NK-92 treated with Interleukin-12 subunit alpha and Interleukin-12 subunit beta, amount 100 ng/mL, for 24 hours (cell line): ENCODE results near the gene WWTR1.

Experiments
- DNase-seq: peaks from one replicate; lab custom pipeline; 2025; lab: John Stamatoyannopoulos, UW

Gene WWTR1

DNA sequence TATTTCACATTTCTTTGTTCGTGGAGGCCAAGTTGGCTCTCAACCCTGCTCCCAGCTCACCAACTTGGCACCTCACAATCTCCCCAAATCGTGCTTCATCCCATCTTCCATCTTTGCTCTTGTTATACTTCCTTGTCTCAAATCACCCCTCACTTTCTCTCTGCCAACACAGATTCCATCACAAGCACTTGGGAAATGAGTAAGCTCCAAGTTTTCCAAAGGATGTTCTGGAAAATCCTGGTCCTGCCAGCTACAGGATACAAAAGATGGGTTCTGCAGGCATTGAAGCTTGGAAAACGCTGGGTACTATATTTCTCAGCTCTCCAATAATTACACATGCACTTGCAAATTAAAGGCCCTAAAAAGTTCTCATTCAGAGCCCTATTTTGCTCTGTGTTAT is 187.4 kb downstream of the WWTR1 start:
- no peak for DNase-seq

DNA sequence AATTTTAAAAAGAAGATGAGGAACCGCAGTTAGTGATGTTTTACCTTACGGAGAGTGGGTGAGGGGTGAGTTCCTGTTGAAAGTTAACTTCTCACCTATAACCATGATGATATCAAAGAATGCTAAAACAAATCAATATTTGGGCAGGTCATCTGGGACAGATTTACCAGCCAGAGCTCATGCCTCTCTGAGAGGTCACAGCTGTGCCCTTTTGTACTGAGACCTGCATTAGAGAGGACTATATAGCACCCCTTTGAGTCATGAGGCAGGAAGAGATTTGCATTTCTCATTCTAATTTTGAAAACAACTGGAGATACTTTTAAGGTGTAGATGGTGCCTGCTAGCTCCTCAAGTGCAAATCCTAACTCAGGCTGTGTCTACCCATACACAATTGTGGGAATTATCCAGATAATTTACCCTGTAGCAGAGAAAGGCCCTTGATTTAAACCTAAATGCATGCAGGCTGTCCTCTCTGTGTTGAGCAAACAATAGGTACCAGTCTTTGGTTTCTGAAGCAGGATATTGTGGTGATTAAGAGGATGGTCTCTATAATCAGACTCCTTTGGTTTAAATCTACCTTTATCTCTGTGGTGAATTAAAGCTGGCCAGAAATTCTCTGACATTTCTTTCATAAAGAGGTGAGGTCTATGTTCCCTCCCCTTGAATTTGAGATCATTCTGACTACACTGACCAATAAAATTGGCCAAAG is 189.2 kb downstream of the WWTR1 start:
- DNase-seq = no peak
